Endothelial cell of umbilical vein (primary cell): ENCODE results near the gene XYLB. TPM values are rescaled to one million over a fixed set of nuclear protein-coding genes. Genes with fewer than 3 reads are reported as not detected.

Experiments
- BruUV-seq: library from RNA; stranded (reverse); fragments of 400-500 nt; replicated peaks from 2 replicates; lab custom pipeline; 2021; lab: Mats Ljungman, UMichigan
- CTCF ChIA-PET: fragments of 300-600, 350-600 bp; sonication (Branson Sonifier 250); formaldehyde crosslinking; loops from one replicate; lab custom pipeline; 2021; ENCODE audit warnings: antibody characterized with exemption, inconsistent platforms; lab: Charles Lee
- POLR2A ChIA-PET: fragments of 300-600, 350-600 bp; sonication (Branson Sonifier 250); formaldehyde crosslinking; loops from one replicate; lab custom pipeline; 2021; ENCODE audit warnings: antibody characterized with exemption, inconsistent platforms; lab: Charles Lee
- DNase-seq: peaks from one replicate; pipeline ENCODE4 v3.0.0-alpha.2; 2011; ENCODE audit warnings: low read depth, low spot score
- FAIRE-seq: peaks from 2 replicates; lab custom pipeline; 2011; peaks lifted over from hg19 to GRCh38; lab: Jason Lieb, UNC
- H2AFZ ChIP-seq: 2 replicates; pipeline ENCODE4 v1.6.0; 2012; ENCODE audit warnings: low read depth, low read length, control low read depth, inconsistent platforms
- H3K27ac ChIP-seq: 2 replicates; pipeline ENCODE4 v1.5.1; 2011; ENCODE audit warnings: low read depth, mild to moderate bottlenecking, control low read depth, low read length, moderate library complexity; ENCODE audit not compliant: insufficient read depth
- H3K27me3 ChIP-seq, 2 experiments: 2 replicates each; pipeline versions ENCODE4 v1.6.0 to v1.6.1; 2011; ENCODE audit warnings: low read length in 2 of 2, mixed read lengths in 1 of 2; ENCODE audit not compliant: control insufficient read depth in 2 of 2, insufficient read depth in 2 of 2
- H3K36me3 ChIP-seq, 2 experiments: 2 replicates in 1 of 2; 3 replicates in 1 of 2; pipeline ENCODE4 v1.5.1; 2011; ENCODE audit warnings: low read length in 2 of 2, mild to moderate bottlenecking in 1 of 2, moderate library complexity in 1 of 2; ENCODE audit not compliant: control insufficient read depth in 2 of 2, insufficient read depth in 2 of 2; ENCODE audit errors: extremely low read depth in 1 of 2
- H3K4me1 ChIP-seq: 3 replicates; pipeline ENCODE4 v1.5.1; 2011; ENCODE audit warnings: mild to moderate bottlenecking, low read length; ENCODE audit not compliant: control insufficient read depth, insufficient read depth; ENCODE audit errors: extremely low read depth
- H3K4me2 ChIP-seq: 2 replicates; pipeline ENCODE4 v1.6.1; 2011; ENCODE audit warnings: low read length, control low read depth, mixed read lengths; ENCODE audit not compliant: insufficient read depth
- H3K4me3 ChIP-seq, 3 experiments: fragments of 200-600 bp in 1 of 3; sonication (generic), shearing (Covaris generic) in 1 of 3; replicated peaks in 1 of 3; 2 replicates each; pipeline ENCODE4 v1.5.1; 2011 to 2016; ENCODE audit warnings: control low read depth in 3 of 3, low read length in 3 of 3, mild to moderate bottlenecking in 2 of 3, inconsistent platforms in 1 of 3, low read depth in 1 of 3, moderate library complexity in 1 of 3; ENCODE audit not compliant: insufficient read depth in 1 of 3
- H3K79me2 ChIP-seq: 2 replicates; pipeline ENCODE4 v1.6.0; 2012; ENCODE audit warnings: low read length, inconsistent platforms; ENCODE audit not compliant: control insufficient read depth, insufficient read depth
- H3K9ac ChIP-seq: replicated peaks from 2 replicates; pipeline ENCODE3; 2011; ENCODE audit warnings: low read length, control low read depth; ENCODE audit not compliant: insufficient read depth; ENCODE audit errors: extremely low read depth
- H3K9me1 ChIP-seq: replicated peaks from 3 replicates; pipeline ENCODE4 v1.6.0; 2011; ENCODE audit warnings: mild to moderate bottlenecking, low read length; ENCODE audit not compliant: control insufficient read depth, insufficient read depth; ENCODE audit errors: extremely low read depth
- H3K9me3 ChIP-seq: replicated peaks from 2 replicates; pipeline ENCODE4 v1.5.1; 2012; ENCODE audit warnings: low read length, inconsistent platforms; ENCODE audit not compliant: control insufficient read depth, insufficient read depth
- H4K20me1 ChIP-seq: replicated peaks from 2 replicates; pipeline ENCODE3; 2011; ENCODE audit warnings: mild to moderate bottlenecking, low read length; ENCODE audit not compliant: control insufficient read depth, insufficient read depth; ENCODE audit errors: extremely low read depth
- CTCF ChIP-seq, 2 donors: IDR thresholded peaks; 1 replicate in 1 of 2; 2 replicates in 1 of 2; pipeline ENCODE4 v1.5.1; 2011; ENCODE audit warnings: low read length in 2 of 2, mild to moderate bottlenecking in 2 of 2, moderate library complexity in 2 of 2, control low read depth in 1 of 2, inconsistent platforms in 1 of 2, low read depth in 1 of 2; ENCODE audit not compliant: insufficient read depth in 1 of 2; ENCODE audit errors: extremely low read depth in 1 of 2
- EZH2 ChIP-seq: IDR thresholded peaks from 2 replicates; pipeline ENCODE4 v1.6.1; 2012; ENCODE audit warnings: borderline replicate concordance, low read depth, mild to moderate bottlenecking, moderate library complexity, low read length, inconsistent platforms; ENCODE audit not compliant: severe bottlenecking
- FOS ChIP-seq: IDR thresholded peaks from 2 replicates; pipeline ENCODE4 v1.6.1; 2011; ENCODE audit warnings: mild to moderate bottlenecking, low read length, moderate library complexity, borderline replicate concordance; ENCODE audit not compliant: insufficient read depth
- GATA2 ChIP-seq: IDR thresholded peaks from 2 replicates; pipeline ENCODE4 v1.7.0; 2011; ENCODE audit warnings: low read depth, mild to moderate bottlenecking, moderate library complexity, mixed read lengths, low read length; ENCODE audit not compliant: insufficient read length, insufficient read depth
- JUN ChIP-seq: IDR thresholded peaks from 2 replicates; pipeline ENCODE4 v1.6.1; 2011; ENCODE audit warnings: borderline replicate concordance, low read depth; ENCODE audit not compliant: insufficient read length, insufficient read depth
- MAX ChIP-seq: IDR thresholded peaks from 2 replicates; pipeline ENCODE4 v1.6.1; 2011; ENCODE audit not compliant: insufficient read depth, insufficient read length
- MYC ChIP-seq: IDR thresholded peaks from one replicate; pipeline ENCODE4 v1.6.1; 2011; ENCODE audit warnings: mild to moderate bottlenecking, low read depth, low read length
- POLR2A ChIP-seq: IDR thresholded peaks from 2 replicates; pipeline ENCODE4 v1.6.1; 2012; ENCODE audit warnings: low read depth, mild to moderate bottlenecking, control low read depth, low read length
- POLR2AphosphoS5 ChIP-seq: IDR thresholded peaks from 2 replicates; pipeline ENCODE4 v1.6.1; 2012; ENCODE audit warnings: low read depth, mild to moderate bottlenecking, control low read depth, low read length, moderate library complexity; ENCODE audit not compliant: insufficient read depth
- dilution Hi-C: fragments of 300-500 bp; cut with MboI; formaldehyde crosslinking; loops from one replicate; pipeline ENCODE4 v1.15.0; 2019; ENCODE audit warnings: low sequenced_read_pairs; ENCODE audit not compliant: extremely low pct_ligation_motif_present
- intact Hi-C: fragments of 100-400 bp; cut with micrococcal nuclease; formaldehyde crosslinking; loops from one replicate; pipeline ENCODE4 v1.10.0; 2022
- polyA plus RNA-seq, 4 experiments: library from polyadenylated mRNA; depleted of rRNA in 3 of 4; stranded (reverse) in 3 of 4; unstranded in 1 of 4; fragments of >200 nt; gene quantifications; 2 replicates each; pipeline versions ENCODE4 v1.2.1 to v1.2.3, GENCODE V29; 2011 to 2012; ENCODE audit warnings: missing spikeins in 1 of 4
- total RNA-seq: library from RNA; stranded (reverse); gene quantifications from 2 replicates; pipeline ENCODE4 v1.2.3, GENCODE V29; 2021

The XYLB gene
- total and polyA plus RNA-seq, 2 donors (not counting 3 experiments of a cell fraction or from before 2014, with no cell fraction given) = 3.7 to 4.3 TPM

GRCh38 chr3:38446812-38447211 lies 100.2 kb downstream of the XYLB start:
- H3K27ac ChIP-seq = no peak overlapping the region
- no peaks in the 10 kb centered on the region for H3K9me1 ChIP-seq
- no peak overlapping the region for H3K9ac ChIP-seq
- no peak for FAIRE-seq
- no peaks in the 10 kb centered on the region for H3K27me3 ChIP-seq
- H4K20me1 ChIP-seq = no peaks in the 10 kb centered on the region
- intact Hi-C loops (no loop called here), dilution Hi-C loops (no loop called here)
- H3K4me1 ChIP-seq = no peaks in the 10 kb centered on the region
- no peaks in the 10 kb centered on the region for H3K36me3 ChIP-seq
- no peak for TF ChIP-seq CTCF (IDR thresholded peaks at IDR 0.05; ENCODE audit: extremely low read depth in 1 of 2, insufficient read depth in 1 of 2, low read depth in 1 of 2, low read length in 2 of 2)
- no peak for TF ChIP-seq MAX
- no peak for TF ChIP-seq EZH2
- TF ChIP-seq FOS = no peak
- TF ChIP-seq POLR2A = no peak
- TF ChIP-seq GATA2 = no peak
- TF ChIP-seq MYC = no peak
- no peak for TF ChIP-seq POLR2AphosphoS5
- no peak for TF ChIP-seq JUN
- H2AFZ ChIP-seq = no peak overlapping the region
- ChIA-PET CTCF (interaction anchor here (1.3 kb wide), 1 partner anchor 33 kb away, joined by 4 read pairs; no protein-coding TSS in a partner anchor), POLR2A (no interaction called here)
- BruUV-seq = no TSS peak
- DNase-seq = no peak
- H3K79me2 ChIP-seq = no peaks in the 10 kb centered on the region
- no peak overlapping the region for H3K4me3 ChIP-seq
- no peak overlapping the region for H3K4me2 ChIP-seq
- H3K9me3 ChIP-seq = no peaks in the 10 kb centered on the region
